GM12872 (cell line): Measurements from ENCODE around the gene AMH.

Experiments
- CTCF ChIP-seq: IDR thresholded peaks from 3 replicates; pipeline ENCODE4 v1.5.1; 2011; ENCODE audit warnings: low read depth, mild to moderate bottlenecking, low read length, moderate library complexity; ENCODE audit not compliant: insufficient read depth

The AMH gene

GRCh38 chr19:2223959-2224358 is 25.2 kb upstream of the AMH start:
- no peak for TF ChIP-seq CTCF

- no peak for TF ChIP-seq CTCF
These were observed 24.3 kb upstream of the AMH start for GRCh38 chr19:2224754-2225349.

- TF ChIP-seq CTCF: no peak
These were observed 23.6 kb upstream of the AMH start for GRCh38 chr19:2225415-2226050.

GRCh38 chr19:2226051-2226839 is 22.9 kb upstream of the AMH start:
- TF ChIP-seq CTCF: no peak

- no peak for TF ChIP-seq CTCF
These were observed 22.2 kb upstream of the AMH start for GRCh38 chr19:2226840-2227360.

GRCh38 chr19:2227415-2228156 is 21.5 kb upstream of the AMH start:
- TF ChIP-seq CTCF: peak; percentile 39
